Heart left ventricle (tissue), 16 donors: ENCODE measurements around the gene ACAN. TPM values are rescaled to one million over a fixed set of nuclear protein-coding genes. Genes with fewer than 3 reads are reported as not detected.

Experiments used
- ATAC-seq, 4 donors: fragments of 200-7000 bp; cut with Tn5 transposase; one replicate each; pipeline ENCODE4 v1.9.1; 2020 to 2022; ENCODE audit warnings: moderate library complexity in 4 of 4, mild to moderate bottlenecking in 3 of 4, moderate number of reproducible peaks in 1 of 4
- DNase-seq, 5 donors: peaks; one replicate each; pipeline ENCODE4 v3.0.0-alpha.2; 2020
- H3K27ac ChIP-seq, 12 donors: fragments of 200-600 bp; sonication (generic) in 4 of 12; one replicate each; pipeline versions ENCODE4 v1.5.0 to v1.8.0; 2016 to 2022; ENCODE audit warnings: mild to moderate bottlenecking in 2 of 12
- H3K27me3 ChIP-seq, 9 donors: fragments of 200-600 bp; sonication (generic) in 2 of 9; one replicate each; pipeline versions ENCODE4 v1.5.1 to v1.8.0; 2016 to 2022; ENCODE audit warnings: mild to moderate bottlenecking in 3 of 9
- H3K36me3 ChIP-seq, 9 donors: fragments of 200-600 bp; sonication (generic) in 2 of 9; one replicate each; pipeline versions ENCODE4 v1.5.0 to v1.8.0; 2018 to 2022; ENCODE audit warnings: mild to moderate bottlenecking in 2 of 9
- H3K4me1 ChIP-seq, 12 donors: fragments of 200-600 bp; sonication (generic) in 4 of 12; one replicate each; pipeline versions ENCODE4 v1.5.0 to v1.8.0; 2016 to 2022; ENCODE audit warnings: mild to moderate bottlenecking in 3 of 12
- H3K4me3 ChIP-seq, 12 donors: fragments of 200-600 bp; sonication (generic) in 4 of 12; one replicate each; pipeline versions ENCODE4 v1.5.0 to v1.8.0; 2017 to 2022; ENCODE audit warnings: mild to moderate bottlenecking in 9 of 12, moderate library complexity in 4 of 12
- H3K9me3 ChIP-seq, 12 donors: fragments of 200-600 bp; sonication (generic) in 4 of 12; one replicate each; pipeline versions ENCODE4 v1.5.0 to v1.8.0; 2016 to 2022; ENCODE audit warnings: mild to moderate bottlenecking in 1 of 12
- POLR2A ChIP-seq, 2 donors: fragments of 450-650 bp; IDR thresholded peaks; one replicate each; pipeline ENCODE4 v1.6.1; 2017; ENCODE audit warnings: antibody characterized with exemption in 2 of 2, mild to moderate bottlenecking in 2 of 2, moderate library complexity in 2 of 2
- WGBS, 4 donors: extraction: QIAGEN DNeasy Blood & Tissue Kit in 2 of 4; methylation state at CpG; one replicate each; pipeline versions ENCODE4 v1.1.5 to v1.1.7; 2013 to 2018; 5-methylcytosine and 5-hydroxymethylcytosine counted together
- intact Hi-C, 10 donors: fragments of 100-400 bp; cut with DNase I; formaldehyde crosslinking; loops; one replicate each; pipeline versions ENCODE4 v1.11.1 to v1.14.2; 2022
- polyA plus RNA-seq, 2 donors: library from polyadenylated mRNA; stranded (reverse); fragments of 200-250 nt; gene quantifications; one replicate each; pipeline ENCODE4 v1.2.3, GENCODE V29; 2013
- total RNA-seq, 9 donors: library from RNA; depleted of rRNA in 2 of 9; stranded (reverse); fragments of >200 nt in 2 of 9; fragmentation: NEBNext Ultra II Directional in 3 of 9; extraction: Animal tissue kit (Norgen Biotek cat#: 25700) in 3 of 9; gene quantifications; one replicate each; pipeline versions ENCODE4 v1.1.0 to v1.2.4, GENCODE V29; 2016 to 2023
- TF ChIP-seq, protein P1 (sequence below), 12 donors: fragments of 200-600 bp; sonication (generic) in 4 of 12; IDR thresholded peaks; one replicate each; pipeline versions ENCODE4 v1.5.0 to v1.8.0; 2018 to 2022; ENCODE audit warnings: antibody characterized with exemption in 12 of 12, mild to moderate bottlenecking in 5 of 12
- donor health status: ischemic (EF 13 %, LVEDD 7.1; RV severe dilation, severe dysfunction).
- donor health status: healthy with polysubstance abuse.
- donor health status: DM: no; HTN: yes; CAD: no.
- donor health status: DM: no; HTN: no; CAD: no.
- donor health status: ischemic (EF 25% LVEDD 6.9; RV normal size, moderate dysfunction).
- donor health status: ischemic (EF 25% LVEDD 5.7; RV mildly dilated, moderate dysfunction).
- donor health status: healthy.
- donor health status: DM: yes; HTN: yes; CAD: no.
- donor health status: ischemic (EF 35%, LVEDD 5.7; RV mildly dilated, moderate dysfunction).
- donor health status: nonischemic (EF 11% LVEDD 7.7; RV severe dilation, severe dysfunction).
- donor health status: DM: yes; HTN: yes; CAD: no.
- donor health status: PGD.
- donor health status: ischemic (EF 29% LVEDD 5.4; RV normal size, mild dysfunction).
- donor health status: nonischemic (EF 23%, LVEDD 6.1; RV moderate dilation, normal function).

ACAN gene
- total and polyA plus RNA-seq, 11 donors = 0.02 to 1.2 (median 0.17) TPM; not detected in 1

DNA sequence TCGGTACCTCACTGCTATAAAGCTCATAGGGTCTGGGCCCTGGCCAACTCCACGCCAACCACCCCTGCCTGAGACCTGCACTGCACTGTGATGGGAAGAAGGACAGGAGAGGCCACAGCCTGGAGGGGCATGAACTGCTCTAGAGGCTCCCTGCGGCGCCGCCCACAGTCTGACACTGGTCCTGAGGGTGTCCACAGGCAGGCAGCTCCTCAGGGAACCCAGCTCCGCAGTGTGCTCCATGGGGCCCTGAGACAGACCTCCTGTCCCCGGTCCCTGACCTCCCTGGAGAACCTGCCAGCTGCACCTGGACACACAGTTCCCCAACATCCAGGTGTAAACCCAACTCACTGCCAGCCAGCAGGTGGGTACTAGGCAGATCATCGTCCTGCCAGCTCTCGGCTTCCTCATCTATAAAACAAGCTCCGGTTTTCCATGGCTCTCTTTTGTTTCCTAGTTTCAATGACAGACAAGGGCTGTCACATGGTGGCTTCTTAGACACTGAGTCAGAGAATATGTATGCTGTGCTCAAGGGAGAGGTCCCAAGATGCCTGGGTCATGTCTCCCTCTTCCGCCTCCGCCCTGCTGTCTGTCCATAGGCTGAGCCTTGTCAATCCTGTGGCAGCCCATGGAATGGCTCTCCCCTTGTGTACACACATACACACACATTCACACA lies 97.2 kb downstream of the ACAN start:
- intact Hi-C loops = loop anchor here in 4 of 10 donors (5.0 to 10.0 kb wide), 3 partner anchors 102 to 274 kb away; no protein-coding TSS in a partner anchor

DNA sequence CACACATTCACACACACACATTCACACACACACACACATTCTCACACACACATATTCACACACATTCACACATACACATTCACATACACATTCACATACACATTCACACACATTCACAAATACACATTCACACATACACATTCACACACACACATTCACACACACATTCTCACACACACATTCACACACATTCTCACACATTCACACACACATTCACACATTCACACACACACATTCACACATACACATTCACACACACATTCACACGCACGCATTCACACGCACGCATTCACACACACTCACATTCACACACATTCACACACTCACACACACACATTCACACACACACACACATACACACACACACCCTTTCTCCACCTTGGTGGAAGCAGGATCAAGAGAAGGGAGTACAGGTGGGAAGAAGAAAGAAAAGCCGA lies 97.8 kb downstream of the ACAN start:
- DNase-seq (no peak), ATAC-seq (no peak)
- intact Hi-C loops = loop anchor here in 4 of 10 donors (5.0 to 10.0 kb wide), 3 partner anchors 101 to 274 kb away; no protein-coding TSS in a partner anchor
- Histone ChIP-seq H3K4me3 (no peak overlapping the region), H3K36me3 (peaks cover 0 to 71% (median 50%) of the 10 kb centered on the region in 9 donors), H3K27me3 (no peaks in the 10 kb centered on the region), H3K27ac (peak overlapping the region in 2 of 12 donors; percentile 39 to 47), H3K4me1 (peaks cover 5 to 81% (median 46%) of the 10 kb centered on the region in 12 donors), H3K9me3 (no peaks in the 10 kb centered on the region)
- WGBS, 4 donors = 75 to 88% (median 83%) methylated on average over 5 of the region's 5 CpGs
- TF ChIP-seq, protein P1, sequence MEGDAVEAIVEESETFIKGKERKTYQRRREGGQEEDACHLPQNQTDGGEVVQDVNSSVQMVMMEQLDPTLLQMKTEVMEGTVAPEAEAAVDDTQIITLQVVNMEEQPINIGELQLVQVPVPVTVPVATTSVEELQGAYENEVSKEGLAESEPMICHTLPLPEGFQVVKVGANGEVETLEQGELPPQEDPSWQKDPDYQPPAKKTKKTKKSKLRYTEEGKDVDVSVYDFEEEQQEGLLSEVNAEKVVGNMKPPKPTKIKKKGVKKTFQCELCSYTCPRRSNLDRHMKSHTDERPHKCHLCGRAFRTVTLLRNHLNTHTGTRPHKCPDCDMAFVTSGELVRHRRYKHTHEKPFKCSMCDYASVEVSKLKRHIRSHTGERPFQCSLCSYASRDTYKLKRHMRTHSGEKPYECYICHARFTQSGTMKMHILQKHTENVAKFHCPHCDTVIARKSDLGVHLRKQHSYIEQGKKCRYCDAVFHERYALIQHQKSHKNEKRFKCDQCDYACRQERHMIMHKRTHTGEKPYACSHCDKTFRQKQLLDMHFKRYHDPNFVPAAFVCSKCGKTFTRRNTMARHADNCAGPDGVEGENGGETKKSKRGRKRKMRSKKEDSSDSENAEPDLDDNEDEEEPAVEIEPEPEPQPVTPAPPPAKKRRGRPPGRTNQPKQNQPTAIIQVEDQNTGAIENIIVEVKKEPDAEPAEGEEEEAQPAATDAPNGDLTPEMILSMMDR (IDR thresholded peaks at IDR 0.05) = no peak
- TF ChIP-seq POLR2A (IDR thresholded peaks at IDR 0.05) = no peak

More for the DNA sequence above, 97.2 kb downstream of the ACAN start:
- Histone ChIP-seq H3K9me3 (no peaks in the 10 kb centered on the region), H3K4me3 (no peak overlapping the region), H3K36me3 (peaks cover 0 to 65% (median 46%) of the 10 kb centered on the region in 9 donors), H3K4me1 (peaks cover 5 to 81% (median 47%) of the 10 kb centered on the region in 12 donors), H3K27ac (peak overlapping the region in 8 of 12 donors; percentile 8 to 57 (median 40)), H3K27me3 (no peaks in the 10 kb centered on the region)
- peak in 1 of 4 donors; percentile 8 for ATAC-seq
- TF ChIP-seq POLR2A (IDR thresholded peaks at IDR 0.05) = no peak
- TF ChIP-seq, protein P1 (IDR thresholded peaks at IDR 0.05) = no peak
- no peak for DNase-seq
- 80 to 90% (median 86%) methylated on average over 10 to 12 of the region's 12 CpGs for WGBS, 4 donors

DNA sequence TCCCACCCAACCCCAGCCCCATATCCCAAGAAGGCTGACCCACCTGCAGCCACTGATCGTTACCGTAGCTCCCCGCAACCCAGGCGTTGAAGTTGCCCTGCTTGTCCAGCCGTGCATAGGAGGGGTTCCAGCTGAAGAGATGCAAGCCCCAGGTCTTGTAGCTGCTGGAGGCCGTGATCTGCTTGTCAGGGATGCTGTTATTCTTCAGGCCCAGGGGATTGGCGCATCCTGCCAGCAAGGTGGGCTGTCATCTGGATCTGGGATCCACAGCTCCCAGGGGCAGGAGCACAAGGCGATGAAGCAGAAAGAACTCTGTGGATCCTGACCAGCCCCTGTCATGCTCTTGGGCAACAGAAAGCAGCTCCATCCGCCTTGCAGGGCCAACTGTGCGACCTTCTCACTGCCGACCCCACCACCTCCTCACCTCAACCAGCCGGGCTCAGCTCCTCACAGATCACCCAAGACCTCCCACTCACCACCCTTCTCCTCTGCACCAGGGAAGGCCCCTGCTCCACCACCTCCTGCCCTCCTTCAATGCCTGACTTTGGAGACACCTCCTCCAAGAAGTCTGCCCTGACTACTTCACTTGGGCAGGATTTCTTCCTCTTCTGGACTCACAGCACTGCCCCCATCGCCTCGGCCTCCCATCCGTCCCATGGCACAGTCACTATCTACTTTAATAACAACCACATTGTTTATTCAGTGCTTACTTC lies 98.4 kb downstream of the ACAN start:
- 86 to 93% (median 90%) methylated on average over 15 of the region's 15 CpGs for WGBS, 4 donors
- H3K4me1 ChIP-seq = peaks cover 5 to 74% (median 45%) of the 10 kb centered on the region in 12 donors
- no peaks in the 10 kb centered on the region for H3K9me3 ChIP-seq
- H3K4me3 ChIP-seq = no peak overlapping the region
- TF ChIP-seq, protein P1 (IDR thresholded peaks at IDR 0.05) = no peak
- TF ChIP-seq POLR2A (IDR thresholded peaks at IDR 0.05) = no peak
- peak overlapping the region in 1 of 12 donors; percentile 5 for H3K27ac ChIP-seq
- intact Hi-C loops = loop anchor here in 4 of 10 donors (5.0 to 10.0 kb wide), 3 partner anchors 101 to 273 kb away; no protein-coding TSS in a partner anchor
- no peaks in the 10 kb centered on the region for H3K27me3 ChIP-seq
- peaks cover 0 to 78% (median 57%) of the 10 kb centered on the region in 9 donors for H3K36me3 ChIP-seq
- DNase-seq = no peak
- ATAC-seq = no peak
